K562 (cell line): ENCODE measurements around the gene ZNF644. TPM values are rescaled to one million over a fixed set of nuclear protein-coding genes. Genes with fewer than 3 reads are reported as not detected.

Experiments used
- ATAC-seq: fragments of 200-7000 bp; cut with Tn5 transposase; 3 replicates; pipeline ENCODE4 v1.9.1; 2020; ENCODE audit warnings: moderate library complexity
- BruUV-seq: library from RNA; stranded (reverse); fragments of 400-500 nt; replicated peaks from 2 replicates; lab custom pipeline; 2021; lab: Mats Ljungman, UMichigan
- CTCF ChIA-PET: fragments of 300-600 bp; formaldehyde crosslinking; extraction: SDS; loops from one replicate; lab custom pipeline; 2021; ENCODE audit warnings: low intra/inter-chr PET ratio; lab: Yijun Ruan, JAX
- POLR2A ChIA-PET: fragments of 300-600, 350-650 bp; sonication (Branson Sonifier 250); formaldehyde crosslinking; extraction: SDS; loops from one replicate; lab custom pipeline; 2021; ENCODE audit warnings: antibody characterized with exemption, inconsistent platforms; lab: Yijun Ruan, JAX
- DNase-seq, 4 experiments: peaks; one replicate each; pipeline versions ENCODE4 v3.0.0 to v3.0.0-alpha.2; 2011 to 2018; ENCODE audit warnings: low spot score in 3 of 4, mixed read lengths in 3 of 4; ENCODE audit errors: extremely low read depth in 1 of 4
- FAIRE-seq: peaks from 2 replicates; lab custom pipeline; 2011; peaks lifted over from hg19 to GRCh38; lab: Jason Lieb, UNC
- H2AFZ ChIP-seq: 2 replicates; pipeline ENCODE4 v1.6.0; 2011; ENCODE audit warnings: low read depth, low read length, control low read depth, inconsistent platforms
- H3K27ac ChIP-seq: fragments of 200-600 bp; 3 replicates; pipeline ENCODE4 v1.8.0; 2011; ENCODE audit warnings: low read depth, mild to moderate bottlenecking, control low read depth, inconsistent platforms, low read length, moderate library complexity, mixed read lengths; ENCODE audit errors: extremely low read depth
- H3K27me3 ChIP-seq, 2 experiments: fragments of 300-600 bp in 1 of 2; 2 replicates in 1 of 2; 3 replicates in 1 of 2; pipeline versions ENCODE4 v1.6.0 to v1.8.0; 2011; ENCODE audit warnings: inconsistent platforms in 2 of 2, low read length in 2 of 2, mild to moderate bottlenecking in 1 of 2, mixed read lengths in 1 of 2, moderate library complexity in 1 of 2; ENCODE audit not compliant: control insufficient read depth in 2 of 2, insufficient read depth in 2 of 2
- H3K36me3 ChIP-seq: fragments of 300-600 bp; 3 replicates; pipeline ENCODE4 v1.8.0; 2011; ENCODE audit warnings: mild to moderate bottlenecking, low read length, inconsistent platforms; ENCODE audit not compliant: control insufficient read depth, insufficient read depth
- H3K4me1 ChIP-seq, 2 experiments: fragments of 200-600 bp in 1 of 2; replicated peaks in 1 of 2; 2 replicates in 1 of 2; 3 replicates in 1 of 2; pipeline versions ENCODE4 v1.5.1 to v1.8.0; 2011; ENCODE audit warnings: inconsistent platforms in 2 of 2, low read length in 2 of 2, mild to moderate bottlenecking in 1 of 2, mixed read lengths in 1 of 2, moderate library complexity in 1 of 2; ENCODE audit not compliant: control insufficient read depth in 2 of 2, insufficient read depth in 2 of 2
- H3K4me2 ChIP-seq: 2 replicates; pipeline ENCODE4 v1.6.1; 2011; ENCODE audit warnings: low read length, control low read depth, inconsistent platforms, mixed read lengths; ENCODE audit not compliant: insufficient read depth
- H3K4me3 ChIP-seq: fragments of 200-600 bp; sonication (generic), shearing (Covaris generic); 2 replicates; pipeline ENCODE4 v1.5.1; 2016; ENCODE audit warnings: control low read depth, inconsistent platforms
- H3K79me2 ChIP-seq: fragments of 200-600 bp; 3 replicates; pipeline ENCODE4 v1.8.0; 2011; ENCODE audit warnings: low read length, inconsistent platforms; ENCODE audit not compliant: control insufficient read depth, insufficient read depth
- H3K9ac ChIP-seq, 2 experiments: 2 replicates each; pipeline versions ENCODE4 v1.6.0 to v1.6.1; 2011; ENCODE audit warnings: low read depth in 2 of 2, low read length in 2 of 2, control low read depth in 1 of 2, inconsistent platforms in 1 of 2, mild to moderate bottlenecking in 1 of 2, mixed read lengths in 1 of 2; ENCODE audit not compliant: insufficient read depth in 1 of 2
- H3K9me1 ChIP-seq: one replicate; pipeline ENCODE4 v1.6.0; 2011; ENCODE audit warnings: inconsistent platforms, mild to moderate bottlenecking, low read length, moderate library complexity; ENCODE audit not compliant: control insufficient read depth, insufficient read depth
- H3K9me3 ChIP-seq: replicated peaks from 2 replicates; pipeline ENCODE4 v1.5.1; 2011; ENCODE audit warnings: low read depth, low read length, inconsistent platforms; ENCODE audit not compliant: control insufficient read depth, insufficient read depth
- H4K20me1 ChIP-seq: replicated peaks from 2 replicates; pipeline ENCODE4 v1.6.1; 2011; ENCODE audit warnings: low read length, inconsistent platforms, mixed read lengths; ENCODE audit not compliant: control insufficient read depth, insufficient read depth
- ARID1B ChIP-seq: fragments of 450-650 bp; IDR thresholded peaks from 2 replicates; pipeline ENCODE4 v1.6.1; 2016; ENCODE audit warnings: antibody characterized with exemption, mild to moderate bottlenecking, inconsistent platforms
- CBFA2T3 ChIP-seq: fragments of 450-650 bp; IDR thresholded peaks from 2 replicates; pipeline ENCODE4 v1.6.1; 2017
- ILF3 ChIP-seq: fragments of 450-650 bp; IDR thresholded peaks from 2 replicates; pipeline ENCODE4 v1.6.1; 2018; ENCODE audit warnings: antibody characterized with exemption, mild to moderate bottlenecking, moderate library complexity, borderline replicate concordance
- NR2C2 ChIP-seq, 2 experiments: fragments of 200-800 bp in 1 of 2; sonication (Bioruptor generic) in 1 of 2; sonication (generic) in 1 of 2; formaldehyde crosslinking in 1 of 2; IDR thresholded peaks; 2 replicates each; pipeline versions ENCODE4 v1.6.1 to v1.8.0; 2016 to 2022; ENCODE audit warnings: mild to moderate bottlenecking in 1 of 2, missing compliant biosample characterization in 1 of 2, missing genetic modification characterization in 1 of 2, missing genetic modification reagents in 1 of 2
- NR4A1 ChIP-seq, 2 experiments: fragments of 250-450 bp in 1 of 2; fragments of 450-650 bp in 1 of 2; sonication (Bioruptor Pico) in 1 of 2; IDR thresholded peaks; 2 replicates each; pipeline versions ENCODE4 v1.4.0 to v1.6.1; 2016 to 2020; ENCODE audit warnings: mild to moderate bottlenecking in 2 of 2, missing compliant biosample characterization in 1 of 2, missing genetic modification characterization in 1 of 2, moderate library complexity in 1 of 2
- PHB ChIP-seq: fragments of 250-450 bp; sonication (Bioruptor Pico); IDR thresholded peaks from 2 replicates; pipeline ENCODE4 v1.5.0; 2021
- PTTG1 ChIP-seq: fragments of 450-650 bp; IDR thresholded peaks from 2 replicates; pipeline ENCODE4 v1.6.1; 2016; ENCODE audit warnings: low read depth, mild to moderate bottlenecking, missing genetic modification characterization, missing compliant biosample characterization
- TEAD4 ChIP-seq, 2 experiments: sonication (generic) in 1 of 2; formaldehyde crosslinking in 1 of 2; IDR thresholded peaks; 2 replicates each; pipeline versions ENCODE4 v1.6.1 to v1.8.0; 2012 to 2022; ENCODE audit warnings: borderline replicate concordance in 1 of 2, inconsistent platforms in 1 of 2, low read length in 1 of 2, mild to moderate bottlenecking in 1 of 2, missing genetic modification reagents in 1 of 2
- ZNF232 ChIP-seq: sonication (generic); formaldehyde crosslinking; IDR thresholded peaks from 2 replicates; pipeline ENCODE4 v1.8.0; 2022; ENCODE audit warnings: mild to moderate bottlenecking, missing genetic modification reagents
- ZNF717 ChIP-seq: fragments of 250-450 bp; sonication (Bioruptor Pico); IDR thresholded peaks from 2 replicates; pipeline ENCODE4 v1.5.0; 2021
- WGBS: fragments of 100-300 bp; shearing (Covaris generic); methylation state at CpG from one replicate; pipeline ENCODE4 v1.1.6; 2016; ENCODE audit warnings: low coverage, mixed read lengths; ENCODE audit not compliant: insufficient coverage; ENCODE audit errors: missing lambda C conversion rate; 5-methylcytosine and 5-hydroxymethylcytosine counted together
- in situ Hi-C: fragments of 300-500 bp; cut with MboI; formaldehyde crosslinking; loops from 4 replicates; pipeline ENCODE4 v1.15.0; 2018; ENCODE audit warnings: inconsistent platforms, mixed read lengths
- intact Hi-C: fragments of 100-400 bp; cut with micrococcal nuclease; formaldehyde crosslinking; loops from 2 replicates; pipeline ENCODE4 v1.14.2; 2022
- polyA plus RNA-seq, 8 experiments: library from polyadenylated mRNA; depleted of rRNA in 4 of 8; stranded (reverse) in 5 of 8; unstranded in 3 of 8; fragments of >200 nt; fragmentation: Nextera tagmentation in 2 of 8; fragmentation: Illumina TruSeq in 1 of 8; extraction: Ambion mirVana in 2 of 8; extraction: Trizol in 1 of 8; gene quantifications; 2 replicates each; pipeline versions ENCODE4 v1.2.1 to v1.2.3, GENCODE V29; 2011 to 2014; ENCODE audit warnings: inconsistent platforms in 1 of 8, missing spikeins in 1 of 8
- total RNA-seq, 7 experiments: library from RNA; depleted of rRNA in 6 of 7; stranded (reverse); fragments of >200 nt in 6 of 7; fragmentation: Illumina TruSeq in 2 of 7; extraction: Trizol in 2 of 7; gene quantifications; 2 replicates each; pipeline versions ENCODE4 v1.2.1 to v1.2.3, GENCODE V29; 2011 to 2021; ENCODE audit warnings: low replicate concordance in 1 of 7
- TF ChIP-seq, protein P1 (sequence below), 2 experiments: fragments of 250-450 bp in 1 of 2; fragments of 450-650 bp in 1 of 2; sonication (Bioruptor Pico) in 1 of 2; IDR thresholded peaks; 2 replicates each; pipeline versions ENCODE4 v1.6.1 to v1.8.0; 2016 to 2021; ENCODE audit warnings: mild to moderate bottlenecking in 2 of 2, moderate library complexity in 2 of 2, missing compliant biosample characterization in 1 of 2, missing genetic modification characterization in 1 of 2

Gene ZNF644
- total and polyA plus RNA-seq, 9 of the 15 experiments (the other 6 are each of a cell fraction or from before 2014, with no cell fraction given): 25.3 to 71.4 (median 39.6) TPM

DNA sequence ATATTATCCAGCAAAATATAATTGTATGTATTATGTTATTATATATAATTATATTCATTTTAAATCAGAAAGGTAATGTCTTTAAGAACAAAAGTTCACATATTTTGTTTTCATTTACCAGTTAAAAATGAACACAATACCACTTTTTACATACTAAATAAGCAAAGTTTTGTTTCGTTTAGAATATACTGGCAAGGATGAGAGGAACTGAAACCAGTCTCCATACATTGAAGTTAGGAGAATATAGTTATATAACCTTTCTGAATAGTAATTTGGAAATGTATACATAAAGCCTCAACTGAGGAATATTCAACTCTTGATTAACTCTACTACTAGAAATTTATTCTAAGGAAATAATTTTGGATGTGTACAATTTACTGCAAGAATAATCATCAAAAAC, 110.5 kb downstream of the ZNF644 start:
- H3K27ac ChIP-seq: no peak overlapping the region
- H3K27me3 ChIP-seq: no peaks in the 10 kb centered on the region
- no peaks in the 10 kb centered on the region for H3K4me1 ChIP-seq
- H3K4me3 ChIP-seq: no peak overlapping the region
- H3K9ac ChIP-seq: no peak overlapping the region
- H3K36me3 ChIP-seq: peaks cover 10% of the 10 kb centered on the region; the same call in 1 of the 3 replicates
- DNase-seq (no peak), FAIRE-seq (no peak), ATAC-seq (no peak)
- H3K9me3 ChIP-seq: no peaks in the 10 kb centered on the region
- POLR2A ChIA-PET: no interaction called here
- peaks cover 3% of the 10 kb centered on the region; the same call in 1 of the 3 replicates for H3K79me2 ChIP-seq
- no TSS peak for BruUV-seq
- H3K9me1 ChIP-seq: no peaks in the 10 kb centered on the region
- WGBS: 86% methylated on average over 1 of the region's 1 CpG
- no peaks in the 10 kb centered on the region for H4K20me1 ChIP-seq
- TF ChIP-seq PTTG1 (tag) (no peak), ZNF232 (no peak), PHB (no peak)
- TF ChIP-seq, protein P1, sequence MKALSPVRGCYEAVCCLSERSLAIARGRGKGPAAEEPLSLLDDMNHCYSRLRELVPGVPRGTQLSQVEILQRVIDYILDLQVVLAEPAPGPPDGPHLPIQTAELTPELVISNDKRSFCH (CRISPR knock-in tag; IDR thresholded peaks at IDR 0.05): no peak
- TF ChIP-seq, protein P1 (tag; IDR thresholded peaks at IDR 0.05): no peak
- intact Hi-C loops (no loop called here), in situ Hi-C loops (no loop called here)
- CTCF ChIA-PET: no interaction called here
- no peak overlapping the region for H2AFZ ChIP-seq
- no peak overlapping the region for H3K4me2 ChIP-seq

DNA sequence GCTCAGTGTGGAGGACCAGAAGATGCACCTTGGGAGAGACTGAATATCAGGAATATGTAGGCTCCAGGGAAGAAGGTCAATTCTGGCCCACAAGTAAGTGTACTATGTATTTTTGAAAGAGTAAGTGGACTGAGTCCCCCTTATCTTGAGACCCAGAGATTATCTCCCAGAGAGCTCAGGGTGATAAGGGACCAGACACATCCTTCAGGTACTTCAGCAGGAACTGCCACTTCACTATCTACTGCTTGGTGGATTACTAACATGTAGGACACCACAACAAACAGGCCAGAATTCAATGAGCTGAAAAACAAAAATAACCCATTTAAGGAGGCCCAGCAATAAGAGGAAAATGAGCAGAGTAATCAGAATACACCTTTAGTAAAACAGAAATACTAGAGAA, 119.2 kb downstream of the ZNF644 start:
- H3K9me3 ChIP-seq: no peaks in the 10 kb centered on the region
- H4K20me1 ChIP-seq: no peaks in the 10 kb centered on the region
- TF ChIP-seq ILF3 (no peak), CBFA2T3 (peak; percentile 37; the same call in 1 of the 2 replicates), TEAD4 (IDR thresholded peaks at IDR 0.05; ENCODE audit: low read length) (0 out of 2 replicates have a peak, but pooled peaks have one; percentile 18), TEAD4 (CRISPR knock-in tag; IDR thresholded peaks at IDR 0.05; ENCODE audit: borderline replicate concordance) (no peak), NR2C2 (CRISPR knock-in tag; IDR thresholded peaks at IDR 0.05) (no peak), NR2C2 (tag; IDR thresholded peaks at IDR 0.05) (no peak), NR4A1 (CRISPR knock-in tag; IDR thresholded peaks at IDR 0.05) (no peak), NR4A1 (tag; IDR thresholded peaks at IDR 0.05) (no peak), ZNF717 (CRISPR knock-in tag) (no peak), ARID1B (peak; percentile 33; the same call in 1 of the 2 replicates)
- TF ChIP-seq, all 486 proteins: peak for 3
- Histone ChIP-seq H3K27ac (no peak overlapping the region), H3K4me1 (no peaks in the 10 kb centered on the region), H3K9me1 (no peaks in the 10 kb centered on the region), H3K4me3 (no peak overlapping the region), H3K36me3 (peaks cover 12% of the 10 kb centered on the region; the same call in 2 of the 3 replicates), H3K9ac (no peak overlapping the region), H3K79me2 (peaks cover 4% of the 10 kb centered on the region; the same call in 1 of the 3 replicates), H3K27me3 (no peaks in the 10 kb centered on the region), H3K4me2 (no peak overlapping the region), H2AFZ (no peak overlapping the region)
- in situ Hi-C loops (loop anchor here (10.0 kb wide), 1 partner anchor 1328 kb away; no protein-coding TSS in a partner anchor), intact Hi-C loops (no loop called here)
- DNase-seq (peak in 2 of 4 experiments; percentile 18 to 19), ATAC-seq (peak; percentile 55), FAIRE-seq (no peak)
- ChIA-PET CTCF (no interaction called here), POLR2A (interaction anchor here (0.6 kb wide), 1 partner anchor 189 kb away, joined by 3 read pairs; no protein-coding TSS in a partner anchor)
- BruUV-seq: no TSS peak
